Measurements from ENCODE around the gene EFNA3. TPM values are rescaled to one million over a fixed set of nuclear protein-coding genes. Genes with fewer than 3 reads are reported as not detected.
A peak's percentile ranks its signal among the peaks of the same experiment; 100 is the strongest.

Gene EFNA3
- total RNA-seq, 1 experiment from 2014 or later = 2.3 TPM

GRCh38 chr1:155130272-155131006 is 51.8 kb downstream of the EFNA3 start:
- no peaks in the 10 kb centered on the region for H3K9me3 ChIP-seq (ENCODE audit: control insufficient read depth, insufficient read depth, low read depth, low read length)

DNA sequence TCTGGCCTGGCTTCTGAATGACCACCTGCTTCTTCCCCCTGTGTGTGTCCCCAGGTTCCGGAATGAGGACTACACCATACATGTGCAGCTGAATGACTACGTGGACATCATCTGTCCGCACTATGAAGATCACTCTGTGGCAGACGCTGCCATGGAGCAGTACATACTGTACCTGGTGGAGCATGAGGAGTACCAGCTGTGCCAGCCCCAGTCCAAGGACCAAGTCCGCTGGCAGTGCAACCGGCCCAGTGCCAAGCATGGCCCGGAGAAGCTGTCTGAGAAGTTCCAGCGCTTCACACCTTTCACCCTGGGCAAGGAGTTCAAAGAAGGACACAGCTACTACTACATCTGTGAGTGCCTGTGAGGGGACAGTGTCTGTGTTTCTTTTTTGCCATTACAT is 52.6 kb downstream of the EFNA3 start:
- intact Hi-C loops (cut with micrococcal nuclease; ENCODE audit: unreplicated experiment) = no loop called here
- Histone ChIP-seq H3K4me3 (ENCODE audit: low read depth in 2 of 2, low read length in 2 of 2) (no peak overlapping the region), H3K4me1 (ENCODE audit: control insufficient read depth, insufficient read depth, low read length) (peaks cover 49% of the 10 kb centered on the region), H3K9me3 (ENCODE audit: control insufficient read depth, insufficient read depth, low read depth, low read length) (no peaks in the 10 kb centered on the region), H3K27me3 (ENCODE audit: control insufficient read depth, insufficient read depth, low read length) (no peaks in the 10 kb centered on the region), H3K36me3 (ENCODE audit: control insufficient read depth, insufficient read depth, low read length) (peaks cover 3% of the 10 kb centered on the region; the same call in 1 of the 2 replicates), H3K27ac (ENCODE audit: low read length) (no peak overlapping the region)
- ATAC-seq (no peak), DNase-seq (ENCODE audit: low read depth, low spot score) (no peak)
- BruUV-seq (replicated peaks) = no TSS peak
- ChIA-PET CTCF (interaction anchor here (0.5 kb wide), 1 partner anchor 291 kb away, joined by 6 read pairs; no protein-coding TSS in a partner anchor), POLR2A (interaction anchor here (1.1 kb wide), 1 partner anchor 36 kb away, joined by 3 read pairs; no protein-coding TSS in a partner anchor)
- TF ChIP-seq CTCF (IDR thresholded peaks at IDR 0.05) (no peak), TCF7L2 (IDR thresholded peaks at IDR 0.05; ENCODE audit: low read depth, low read length) (no peak), POLR2AphosphoS5 (IDR thresholded peaks at IDR 0.05; ENCODE audit: low read depth, low read length) (no peak), SIN3A (IDR thresholded peaks at IDR 0.05; ENCODE audit: borderline replicate concordance, insufficient read depth, low read depth, low read length) (no peak)
- TF ChIP-seq, protein P1, sequence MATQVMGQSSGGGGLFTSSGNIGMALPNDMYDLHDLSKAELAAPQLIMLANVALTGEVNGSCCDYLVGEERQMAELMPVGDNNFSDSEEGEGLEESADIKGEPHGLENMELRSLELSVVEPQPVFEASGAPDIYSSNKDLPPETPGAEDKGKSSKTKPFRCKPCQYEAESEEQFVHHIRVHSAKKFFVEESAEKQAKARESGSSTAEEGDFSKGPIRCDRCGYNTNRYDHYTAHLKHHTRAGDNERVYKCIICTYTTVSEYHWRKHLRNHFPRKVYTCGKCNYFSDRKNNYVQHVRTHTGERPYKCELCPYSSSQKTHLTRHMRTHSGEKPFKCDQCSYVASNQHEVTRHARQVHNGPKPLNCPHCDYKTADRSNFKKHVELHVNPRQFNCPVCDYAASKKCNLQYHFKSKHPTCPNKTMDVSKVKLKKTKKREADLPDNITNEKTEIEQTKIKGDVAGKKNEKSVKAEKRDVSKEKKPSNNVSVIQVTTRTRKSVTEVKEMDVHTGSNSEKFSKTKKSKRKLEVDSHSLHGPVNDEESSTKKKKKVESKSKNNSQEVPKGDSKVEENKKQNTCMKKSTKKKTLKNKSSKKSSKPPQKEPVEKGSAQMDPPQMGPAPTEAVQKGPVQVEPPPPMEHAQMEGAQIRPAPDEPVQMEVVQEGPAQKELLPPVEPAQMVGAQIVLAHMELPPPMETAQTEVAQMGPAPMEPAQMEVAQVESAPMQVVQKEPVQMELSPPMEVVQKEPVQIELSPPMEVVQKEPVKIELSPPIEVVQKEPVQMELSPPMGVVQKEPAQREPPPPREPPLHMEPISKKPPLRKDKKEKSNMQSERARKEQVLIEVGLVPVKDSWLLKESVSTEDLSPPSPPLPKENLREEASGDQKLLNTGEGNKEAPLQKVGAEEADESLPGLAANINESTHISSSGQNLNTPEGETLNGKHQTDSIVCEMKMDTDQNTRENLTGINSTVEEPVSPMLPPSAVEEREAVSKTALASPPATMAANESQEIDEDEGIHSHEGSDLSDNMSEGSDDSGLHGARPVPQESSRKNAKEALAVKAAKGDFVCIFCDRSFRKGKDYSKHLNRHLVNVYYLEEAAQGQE (IDR thresholded peaks at IDR 0.05; ENCODE audit: insufficient read depth in 1 of 2, low read depth in 2 of 2, low read length in 1 of 2) = no peak
- in situ Hi-C loops (cut with HindIII; ENCODE audit: low pct_unique_long_range_greater_than_20kb, low sequenced_read_pairs) = no loop called here

More at GRCh38 chr1:155130272-155131006, 51.8 kb downstream of the EFNA3 start:
- CTCF ChIA-PET = no interaction called here
- in situ Hi-C loops (cut with HindIII; ENCODE audit: low pct_unique_long_range_greater_than_20kb, low sequenced_read_pairs) = no loop called here
- BruUV-seq (replicated peaks) = TSS peak; percentile 65
- peaks cover 57% of the 10 kb centered on the region for H3K4me1 ChIP-seq (ENCODE audit: control insufficient read depth, insufficient read depth, low read length)
- peak overlapping the region; percentile 64 to 65 for H3K4me3 ChIP-seq (ENCODE audit: low read depth in 2 of 2, low read length in 2 of 2)
- ATAC-seq (no peak), DNase-seq (ENCODE audit: low read depth, low spot score) (no peak)
- TF ChIP-seq CTCF (IDR thresholded peaks at IDR 0.05) = no peak
- TF ChIP-seq, protein P1 (IDR thresholded peaks at IDR 0.05; ENCODE audit: insufficient read depth in 1 of 2, low read depth in 2 of 2, low read length in 1 of 2) = no peak
- no peak for TF ChIP-seq POLR2AphosphoS5 (IDR thresholded peaks at IDR 0.05; ENCODE audit: low read depth, low read length)
- TF ChIP-seq TCF7L2 (IDR thresholded peaks at IDR 0.05; ENCODE audit: low read depth, low read length) = no peak
- TF ChIP-seq SIN3A (IDR thresholded peaks at IDR 0.05; ENCODE audit: borderline replicate concordance, insufficient read depth, low read depth, low read length) = no peak
- POLR2A ChIA-PET = interaction anchor here (0.8 kb wide), 1 partner anchor 62 kb away, joined by 5 read pairs; no protein-coding TSS in a partner anchor
- intact Hi-C loops (cut with micrococcal nuclease; ENCODE audit: unreplicated experiment) = no loop called here
- peak overlapping the region; percentile 92 for H3K27ac ChIP-seq (ENCODE audit: low read length)
- H3K36me3 ChIP-seq (ENCODE audit: control insufficient read depth, insufficient read depth, low read length) = peaks cover 3% of the 10 kb centered on the region; the same call in 1 of the 2 replicates
- H3K27me3 ChIP-seq (ENCODE audit: control insufficient read depth, insufficient read depth, low read length) = no peaks in the 10 kb centered on the region

Data from Panc1 (cell line).